Endothelial cell of umbilical vein (primary cell): ENCODE data around the gene RFESD. TPM values are rescaled to one million over a fixed set of nuclear protein-coding genes. Genes with fewer than 3 reads are reported as not detected.
"Not testable (repeated sequence)": the region's sequence is repeated elsewhere in the genome, so short reads cannot be mapped to it uniquely, and the experiment has no call there.

Experiments
- BruUV-seq: library from RNA; stranded (reverse); fragments of 400-500 nt; replicated peaks from 2 replicates; lab custom pipeline; 2021; lab: Mats Ljungman, UMichigan
- CTCF ChIA-PET: fragments of 300-600, 350-600 bp; sonication (Branson Sonifier 250); formaldehyde crosslinking; loops from one replicate; lab custom pipeline; 2021; ENCODE audit warnings: antibody characterized with exemption, inconsistent platforms; lab: Charles Lee
- POLR2A ChIA-PET: fragments of 300-600, 350-600 bp; sonication (Branson Sonifier 250); formaldehyde crosslinking; loops from one replicate; lab custom pipeline; 2021; ENCODE audit warnings: antibody characterized with exemption, inconsistent platforms; lab: Charles Lee
- DNase-seq: peaks from one replicate; pipeline ENCODE4 v3.0.0-alpha.2; 2011; ENCODE audit warnings: low read depth, low spot score
- FAIRE-seq: peaks from 2 replicates; lab custom pipeline; 2011; peaks lifted over from hg19 to GRCh38; lab: Jason Lieb, UNC
- H2AFZ ChIP-seq: 2 replicates; pipeline ENCODE4 v1.6.0; 2012; ENCODE audit warnings: low read depth, low read length, control low read depth, inconsistent platforms
- H3K27ac ChIP-seq: 2 replicates; pipeline ENCODE4 v1.5.1; 2011; ENCODE audit warnings: low read depth, mild to moderate bottlenecking, control low read depth, low read length, moderate library complexity; ENCODE audit not compliant: insufficient read depth
- H3K27me3 ChIP-seq, 2 experiments: 2 replicates each; pipeline versions ENCODE4 v1.6.0 to v1.6.1; 2011; ENCODE audit warnings: low read length in 2 of 2, mixed read lengths in 1 of 2; ENCODE audit not compliant: control insufficient read depth in 2 of 2, insufficient read depth in 2 of 2
- H3K36me3 ChIP-seq, 2 experiments: 2 replicates in 1 of 2; 3 replicates in 1 of 2; pipeline ENCODE4 v1.5.1; 2011; ENCODE audit warnings: low read length in 2 of 2, mild to moderate bottlenecking in 1 of 2, moderate library complexity in 1 of 2; ENCODE audit not compliant: control insufficient read depth in 2 of 2, insufficient read depth in 2 of 2; ENCODE audit errors: extremely low read depth in 1 of 2
- H3K4me1 ChIP-seq: 3 replicates; pipeline ENCODE4 v1.5.1; 2011; ENCODE audit warnings: mild to moderate bottlenecking, low read length; ENCODE audit not compliant: control insufficient read depth, insufficient read depth; ENCODE audit errors: extremely low read depth
- H3K4me2 ChIP-seq: 2 replicates; pipeline ENCODE4 v1.6.1; 2011; ENCODE audit warnings: low read length, control low read depth, mixed read lengths; ENCODE audit not compliant: insufficient read depth
- H3K4me3 ChIP-seq, 3 experiments: fragments of 200-600 bp in 1 of 3; sonication (generic), shearing (Covaris generic) in 1 of 3; replicated peaks in 1 of 3; 2 replicates each; pipeline ENCODE4 v1.5.1; 2011 to 2016; ENCODE audit warnings: control low read depth in 3 of 3, low read length in 3 of 3, mild to moderate bottlenecking in 2 of 3, inconsistent platforms in 1 of 3, low read depth in 1 of 3, moderate library complexity in 1 of 3; ENCODE audit not compliant: insufficient read depth in 1 of 3
- H3K79me2 ChIP-seq: 2 replicates; pipeline ENCODE4 v1.6.0; 2012; ENCODE audit warnings: low read length, inconsistent platforms; ENCODE audit not compliant: control insufficient read depth, insufficient read depth
- H3K9ac ChIP-seq: replicated peaks from 2 replicates; pipeline ENCODE3; 2011; ENCODE audit warnings: low read length, control low read depth; ENCODE audit not compliant: insufficient read depth; ENCODE audit errors: extremely low read depth
- H3K9me1 ChIP-seq: replicated peaks from 3 replicates; pipeline ENCODE4 v1.6.0; 2011; ENCODE audit warnings: mild to moderate bottlenecking, low read length; ENCODE audit not compliant: control insufficient read depth, insufficient read depth; ENCODE audit errors: extremely low read depth
- H3K9me3 ChIP-seq: replicated peaks from 2 replicates; pipeline ENCODE4 v1.5.1; 2012; ENCODE audit warnings: low read length, inconsistent platforms; ENCODE audit not compliant: control insufficient read depth, insufficient read depth
- H4K20me1 ChIP-seq: replicated peaks from 2 replicates; pipeline ENCODE3; 2011; ENCODE audit warnings: mild to moderate bottlenecking, low read length; ENCODE audit not compliant: control insufficient read depth, insufficient read depth; ENCODE audit errors: extremely low read depth
- EZH2 ChIP-seq: IDR thresholded peaks from 2 replicates; pipeline ENCODE4 v1.6.1; 2012; ENCODE audit warnings: borderline replicate concordance, low read depth, mild to moderate bottlenecking, moderate library complexity, low read length, inconsistent platforms; ENCODE audit not compliant: severe bottlenecking
- FOS ChIP-seq: IDR thresholded peaks from 2 replicates; pipeline ENCODE4 v1.6.1; 2011; ENCODE audit warnings: mild to moderate bottlenecking, low read length, moderate library complexity, borderline replicate concordance; ENCODE audit not compliant: insufficient read depth
- JUN ChIP-seq: IDR thresholded peaks from 2 replicates; pipeline ENCODE4 v1.6.1; 2011; ENCODE audit warnings: borderline replicate concordance, low read depth; ENCODE audit not compliant: insufficient read length, insufficient read depth
- MYC ChIP-seq: IDR thresholded peaks from one replicate; pipeline ENCODE4 v1.6.1; 2011; ENCODE audit warnings: mild to moderate bottlenecking, low read depth, low read length
- dilution Hi-C: fragments of 300-500 bp; cut with MboI; formaldehyde crosslinking; loops from one replicate; pipeline ENCODE4 v1.15.0; 2019; ENCODE audit warnings: low sequenced_read_pairs; ENCODE audit not compliant: extremely low pct_ligation_motif_present
- intact Hi-C: fragments of 100-400 bp; cut with micrococcal nuclease; formaldehyde crosslinking; loops from one replicate; pipeline ENCODE4 v1.10.0; 2022
- polyA plus RNA-seq, 4 experiments: library from polyadenylated mRNA; depleted of rRNA in 3 of 4; stranded (reverse) in 3 of 4; unstranded in 1 of 4; fragments of >200 nt; gene quantifications; 2 replicates each; pipeline versions ENCODE4 v1.2.1 to v1.2.3, GENCODE V29; 2011 to 2012; ENCODE audit warnings: missing spikeins in 1 of 4
- total RNA-seq: library from RNA; stranded (reverse); gene quantifications from 2 replicates; pipeline ENCODE4 v1.2.3, GENCODE V29; 2021

Gene RFESD
- total and polyA plus RNA-seq, 2 donors (not counting 3 experiments of a cell fraction or from before 2014, with no cell fraction given) = 0.88 to 2.0 TPM

DNA sequence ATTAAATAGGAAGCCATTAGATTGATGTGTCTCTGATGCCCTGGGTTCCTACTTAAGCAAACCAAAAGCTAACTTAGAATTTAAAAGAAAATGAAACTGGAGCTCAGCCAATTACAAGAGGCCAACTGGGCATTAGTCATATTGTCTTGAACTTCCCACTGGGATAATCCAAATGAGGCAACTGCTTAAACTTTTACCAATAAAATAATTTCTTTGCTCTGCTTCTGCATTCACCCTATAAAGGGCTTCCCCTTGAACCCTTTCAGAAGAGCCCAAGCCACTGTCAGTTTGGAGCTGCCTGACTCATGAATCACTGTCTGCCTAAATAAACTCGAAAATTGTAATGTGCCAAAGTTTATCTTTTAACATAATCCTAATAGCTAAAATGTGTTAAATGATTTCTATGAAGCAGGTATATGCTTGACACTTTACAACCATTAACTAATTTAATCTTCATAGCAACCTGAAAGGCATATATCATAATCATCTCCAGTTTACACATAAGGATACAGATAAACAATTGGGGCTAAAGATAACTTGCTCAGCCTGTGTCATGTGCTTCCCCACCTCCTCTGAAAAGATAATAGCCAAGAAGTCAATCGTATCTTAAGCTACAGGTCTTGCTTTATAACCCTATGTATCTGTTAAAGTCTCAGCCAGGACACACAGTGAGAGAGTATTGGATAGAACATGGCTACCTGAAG lies 15.2 kb upstream of the RFESD start:
- POLR2A ChIA-PET = interaction anchor here (0.8 kb wide), 1 partner anchor 15 kb away, joined by 3 read pairs; the partner anchor contains the start of gene RFESD
- no peak for FAIRE-seq
- CTCF ChIA-PET = interaction anchor here (0.8 to 2.8 kb wide), 9 partner anchors 9 to 218 kb away, joined by 3 to 17 read pairs (median 5); partner anchors contain the start of genes ARSK, RFESD and SKIC3

DNA sequence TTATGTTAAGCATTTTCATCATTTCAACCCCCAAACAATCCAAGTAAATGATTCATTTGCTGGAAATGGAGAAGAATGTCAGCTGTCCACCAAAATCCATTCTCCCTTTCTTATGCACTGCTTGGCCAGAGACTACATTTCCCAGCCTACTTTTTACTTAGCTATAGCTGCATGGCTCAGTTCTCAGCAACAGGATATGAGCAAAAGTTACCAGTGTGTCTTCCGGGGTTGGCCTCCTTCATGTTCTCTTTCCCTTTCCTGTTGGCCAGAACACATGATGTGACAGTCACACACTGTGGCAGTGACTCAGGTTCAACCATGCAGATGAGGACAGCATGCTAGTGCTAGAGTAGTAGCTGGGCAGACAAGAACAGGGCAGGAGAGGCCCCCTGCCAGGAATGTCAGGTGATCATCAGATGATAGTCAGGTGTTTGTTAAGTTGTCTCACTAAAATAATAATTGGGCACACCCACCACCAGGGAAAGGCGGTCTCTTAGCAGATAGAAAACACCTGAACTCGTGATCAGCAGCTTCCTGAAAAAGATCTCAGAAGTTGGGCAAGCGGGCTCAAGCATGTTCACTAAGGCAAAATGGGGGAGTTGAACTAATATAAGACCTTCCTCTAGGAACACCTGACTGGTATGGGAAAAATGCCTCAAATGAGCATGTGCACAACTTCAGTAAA lies 14.4 kb upstream of the RFESD start:
- H3K27ac ChIP-seq = peak overlapping the region; percentile 44
- intact Hi-C loops = loop anchor here (1.0 kb wide), 1 partner anchor 10 kb away; no protein-coding TSS in a partner anchor

More for the DNA sequence above, 15.2 kb upstream of the RFESD start:
- Histone ChIP-seq H3K9me3 (no peaks in the 10 kb centered on the region), H3K9ac (no peak overlapping the region), H3K27me3 (no peaks in the 10 kb centered on the region), H3K79me2 (no peaks in the 10 kb centered on the region), H3K27ac (peak overlapping the region; percentile 44), H3K4me1 (peaks cover 9% of the 10 kb centered on the region), H3K4me3 (no peak overlapping the region), H4K20me1 (no peaks in the 10 kb centered on the region), H3K4me2 (no peak overlapping the region), H2AFZ (peak overlapping the region; percentile 55), H3K9me1 (no peaks in the 10 kb centered on the region), H3K36me3 (no peaks in the 10 kb centered on the region)
- DNase-seq = peak; percentile 64
- dilution Hi-C loops (loop anchor here (25.0 kb wide), 1 partner anchor 206 kb away; no protein-coding TSS in a partner anchor), intact Hi-C loops (loop anchor here (1.0 kb wide), 1 partner anchor 9 kb away; no protein-coding TSS in a partner anchor)
- no TSS peak for BruUV-seq
- no peak for TF ChIP-seq JUN
- peak; percentile 61 for TF ChIP-seq FOS

DNA sequence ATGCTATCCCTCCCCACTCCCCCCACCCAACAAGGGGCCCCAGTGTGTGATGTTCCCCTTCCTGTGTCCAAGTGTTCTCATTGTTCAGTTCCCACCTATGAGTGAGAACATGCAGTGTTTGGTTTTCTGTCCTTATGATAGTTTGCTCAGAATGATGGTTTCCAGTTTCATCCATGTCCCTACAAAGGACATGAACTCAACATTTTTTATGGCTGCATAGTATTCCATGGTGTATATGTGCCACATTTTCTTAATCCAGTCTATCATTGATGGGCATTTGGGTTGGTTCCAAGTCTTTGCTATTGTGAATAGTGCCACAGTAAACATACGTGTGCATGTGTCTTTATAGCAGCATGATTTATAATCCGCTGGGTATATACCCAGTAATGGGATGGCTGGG lies 13.6 kb upstream of the RFESD start:
- H3K4me3 ChIP-seq, POLR2A ChIA-PET, H2AFZ ChIP-seq, H3K36me3 ChIP-seq, H3K9ac ChIP-seq, H3K27me3 ChIP-seq, H3K4me2 ChIP-seq, DNase-seq, intact Hi-C loops, H4K20me1 ChIP-seq, H3K9me1 ChIP-seq, H3K79me2 ChIP-seq, BruUV-seq, H3K4me1 ChIP-seq, H3K27ac ChIP-seq, H3K9me3 ChIP-seq, FAIRE-seq: not testable (repeated sequence)
- dilution Hi-C loops = loop anchor here (25.0 kb wide), 1 partner anchor 204 kb away; no protein-coding TSS in a partner anchor
- CTCF ChIA-PET = interaction anchor here (2.8 kb wide), 1 partner anchor 10 kb away, joined by 17 read pairs; no protein-coding TSS in a partner anchor

More for the DNA sequence above, 14.4 kb upstream of the RFESD start:
- POLR2A ChIA-PET = no interaction called here
- Histone ChIP-seq H3K79me2 (no peaks in the 10 kb centered on the region), H2AFZ (peak overlapping the region; percentile 55), H3K9ac (no peak overlapping the region), H3K4me1 (peaks cover 9% of the 10 kb centered on the region), H3K27me3 (no peaks in the 10 kb centered on the region), H4K20me1 (no peaks in the 10 kb centered on the region), H3K9me1 (no peaks in the 10 kb centered on the region), H3K36me3 (no peaks in the 10 kb centered on the region), H3K4me2 (no peak overlapping the region), H3K4me3 (no peak overlapping the region), H3K9me3 (no peaks in the 10 kb centered on the region)
- DNase-seq (peak; percentile 68), FAIRE-seq (peak; percentile 88)
- TSS peak; percentile 94 for BruUV-seq
- CTCF ChIA-PET = interaction anchor here (0.8 to 2.8 kb wide), 7 partner anchors 10 to 217 kb away, joined by 3 to 17 read pairs (median 5); partner anchors contain the start of genes ARSK, RFESD and SKIC3
- dilution Hi-C loops = loop anchor here (25.0 kb wide), 1 partner anchor 205 kb away; no protein-coding TSS in a partner anchor
- TF ChIP-seq EZH2 = no peak
- no peak for TF ChIP-seq MYC
- TF ChIP-seq FOS = peak; percentile 58
- TF ChIP-seq JUN = peak; percentile 35
